Muscle of leg (tissue), 11 donors: ENCODE results near the gene ENTPD1. TPM values are rescaled to one million over a fixed set of nuclear protein-coding genes. Genes with fewer than 3 reads are reported as not detected.
A peak's percentile ranks its signal among the peaks of the same experiment; 100 is the strongest.

Source experiments
- DNase-seq: peaks from one replicate; pipeline ENCODE4 v3.0.0; 2013
- H3K27ac ChIP-seq: one replicate; pipeline ENCODE4 v1.5.1; 2013; ENCODE audit warnings: mild to moderate bottlenecking, low read length, control low read depth
- H3K27me3 ChIP-seq: one replicate; pipeline ENCODE4 v1.6.1; 2013; ENCODE audit warnings: low read length; ENCODE audit not compliant: control insufficient read depth, insufficient read depth
- H3K36me3 ChIP-seq: one replicate; pipeline ENCODE4 v1.6.1; 2013; ENCODE audit warnings: low read length; ENCODE audit not compliant: control insufficient read depth, insufficient read depth
- H3K4me1 ChIP-seq: one replicate; pipeline ENCODE4 v1.6.1; 2013; ENCODE audit warnings: low read length; ENCODE audit not compliant: control insufficient read depth, insufficient read depth
- H3K4me3 ChIP-seq: one replicate; pipeline ENCODE4 v1.5.1; 2013; ENCODE audit warnings: low read length, control low read depth
- H3K9me3 ChIP-seq: replicated peaks from 2 replicates; pipeline ENCODE4 v1.6.1; 2013; ENCODE audit warnings: low read depth, low read length; ENCODE audit not compliant: control insufficient read depth
- WGBS: methylation state at CpG from one replicate; pipeline ENCODE4 v1.1.5; 2013; ENCODE audit warnings: missing lambda C conversion rate; ENCODE audit not compliant: insufficient coverage; 5-methylcytosine and 5-hydroxymethylcytosine counted together
- polyA plus RNA-seq, 8 donors: library from polyadenylated mRNA; unstranded; fragments of 120-200 nt; gene quantifications; one replicate each; pipeline versions ENCODE4 v1.2.1 to v1.2.3, GENCODE V29; 2013; ENCODE audit warnings: inconsistent platforms in 1 of 8, low replicate concordance in 1 of 8; ENCODE audit not compliant: insufficient read length in 8 of 8, insufficient read depth in 1 of 8
- total RNA-seq: library from RNA; stranded (reverse); fragments of 120-200 nt; gene quantifications from one replicate; pipeline ENCODE4 v1.2.4, GENCODE V29; 2013

Gene ENTPD1
- total and polyA plus RNA-seq, 9 donors, result 11.0 to 17.3 (median 14.8) TPM

DNA sequence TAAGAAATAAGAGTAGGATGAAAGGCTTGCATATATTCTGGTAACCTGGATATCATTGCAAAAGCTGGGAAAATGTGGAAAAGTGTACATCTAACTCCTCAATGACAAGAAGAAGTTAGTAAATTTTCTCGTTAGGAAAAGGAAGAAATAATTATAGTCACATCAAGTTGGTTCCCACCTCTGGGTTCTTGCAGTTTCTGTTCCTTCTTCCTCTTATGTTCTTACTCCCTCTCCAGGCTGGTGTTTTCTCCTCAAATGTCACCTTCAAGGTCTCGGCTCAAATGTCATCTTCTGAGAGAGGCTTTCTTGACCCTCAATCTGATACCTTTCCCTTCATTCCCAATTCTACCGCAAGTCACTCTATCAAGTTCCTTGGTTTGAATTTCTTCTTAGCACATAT, 64.4 kb downstream of the ENTPD1 start:
- H3K27ac ChIP-seq, result no peak overlapping the region
- no peaks in the 10 kb centered on the region for H3K27me3 ChIP-seq
- DNase-seq, result peak; percentile 27
- H3K36me3 ChIP-seq, result no peaks in the 10 kb centered on the region
- no peaks in the 10 kb centered on the region for H3K9me3 ChIP-seq
- WGBS, result 71% methylated on average over 1 of the region's 3 CpGs
- H3K4me1 ChIP-seq, result no peaks in the 10 kb centered on the region
- no peak overlapping the region for H3K4me3 ChIP-seq

DNA sequence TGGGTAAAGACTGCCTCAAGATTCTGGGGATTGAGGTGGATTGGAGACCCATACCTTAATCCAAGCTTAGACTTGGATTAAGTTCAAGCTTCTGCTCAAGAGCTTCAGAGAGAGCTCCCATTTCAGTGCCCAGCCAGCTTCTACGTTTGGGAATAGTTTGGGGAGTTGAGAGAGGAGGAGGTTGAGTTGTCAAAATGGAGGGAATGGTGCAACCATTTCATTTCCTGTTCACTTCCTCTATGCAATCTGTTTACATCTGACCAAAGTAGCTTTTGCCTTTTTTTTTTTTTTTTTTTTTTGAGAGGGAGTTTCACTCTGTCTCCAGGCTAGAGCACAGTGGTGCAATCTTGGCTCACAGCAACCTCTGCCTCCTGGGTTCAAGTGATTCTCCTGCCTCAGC, 65.8 kb downstream of the ENTPD1 start:
- no CpG with 5 or more reads among the region's 1 CpG for WGBS
- no peak for DNase-seq
- H3K9me3 ChIP-seq, result no peaks in the 10 kb centered on the region
- no peak overlapping the region for H3K4me3 ChIP-seq
- H3K4me1 ChIP-seq, result no peaks in the 10 kb centered on the region
- no peaks in the 10 kb centered on the region for H3K36me3 ChIP-seq
- no peaks in the 10 kb centered on the region for H3K27me3 ChIP-seq
- no peak overlapping the region for H3K27ac ChIP-seq

DNA sequence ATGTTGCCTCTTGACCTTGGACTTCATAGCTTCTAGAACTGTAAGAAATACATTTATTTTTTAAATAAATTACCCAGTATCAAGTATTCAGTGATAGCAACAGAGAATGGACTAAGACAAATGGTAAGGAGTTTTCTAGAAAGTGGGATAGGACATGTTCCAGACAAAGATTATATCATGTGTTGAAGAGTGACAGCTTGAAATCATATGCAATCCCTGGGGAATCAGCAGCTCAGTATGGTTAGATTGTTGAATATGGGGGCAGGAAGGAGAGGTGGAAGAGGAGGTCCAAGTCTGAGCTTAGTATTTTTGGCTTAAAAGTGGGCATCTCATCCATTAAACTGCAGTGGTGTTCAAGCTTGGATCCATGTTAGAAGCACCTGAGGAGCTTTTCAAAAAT, 74.1 kb downstream of the ENTPD1 start:
- Histone ChIP-seq H3K4me1 (no peaks in the 10 kb centered on the region), H3K27ac (no peak overlapping the region), H3K27me3 (no peaks in the 10 kb centered on the region), H3K4me3 (no peak overlapping the region), H3K9me3 (no peaks in the 10 kb centered on the region), H3K36me3 (no peaks in the 10 kb centered on the region)
- DNase-seq, result no peak

DNA sequence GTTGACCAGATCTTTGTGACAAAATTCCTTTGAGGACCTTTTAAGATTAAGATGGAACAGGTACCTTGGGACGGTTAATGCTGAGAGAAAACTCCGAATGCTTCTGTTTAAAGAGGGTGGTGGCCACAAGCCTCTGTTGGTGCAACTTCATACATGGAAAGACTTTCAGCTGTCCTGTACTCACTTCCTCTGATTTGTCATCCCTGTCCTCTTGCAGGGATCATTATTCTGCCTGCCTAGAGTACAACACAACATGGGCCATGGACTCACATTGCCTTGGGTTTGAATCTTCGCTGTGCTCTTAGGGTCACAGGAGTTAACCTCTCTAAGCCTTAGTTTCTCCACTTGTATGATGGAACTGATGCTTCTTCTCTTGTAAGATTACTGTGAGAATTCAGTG, 75.1 kb downstream of the ENTPD1 start:
- Histone ChIP-seq H3K4me3 (no peak overlapping the region), H3K27me3 (no peaks in the 10 kb centered on the region), H3K36me3 (no peaks in the 10 kb centered on the region), H3K9me3 (no peaks in the 10 kb centered on the region), H3K27ac (no peak overlapping the region), H3K4me1 (no peaks in the 10 kb centered on the region)
- WGBS, result 100% methylated on average over 2 of the region's 3 CpGs
- no peak for DNase-seq

DNA sequence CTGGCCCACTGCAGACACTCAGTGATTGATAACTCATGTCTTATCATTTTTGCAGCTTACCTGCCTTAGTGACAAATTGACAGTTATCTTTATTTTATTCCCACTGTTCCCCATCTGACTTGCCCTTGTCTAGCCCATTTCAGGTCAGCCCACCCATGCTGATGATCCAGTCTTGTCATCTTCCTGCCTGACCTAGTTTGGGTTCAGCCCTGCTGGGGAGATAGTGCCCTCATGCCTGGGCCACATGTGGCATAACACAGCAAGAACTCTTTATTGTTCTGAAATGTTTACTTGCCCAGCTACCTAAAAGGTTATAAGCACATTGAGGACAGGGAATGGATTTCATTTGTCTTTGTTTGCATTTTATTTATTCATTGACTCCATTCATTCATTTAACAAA, 75.6 kb downstream of the ENTPD1 start:
- H3K27ac ChIP-seq, result no peak overlapping the region

DNA sequence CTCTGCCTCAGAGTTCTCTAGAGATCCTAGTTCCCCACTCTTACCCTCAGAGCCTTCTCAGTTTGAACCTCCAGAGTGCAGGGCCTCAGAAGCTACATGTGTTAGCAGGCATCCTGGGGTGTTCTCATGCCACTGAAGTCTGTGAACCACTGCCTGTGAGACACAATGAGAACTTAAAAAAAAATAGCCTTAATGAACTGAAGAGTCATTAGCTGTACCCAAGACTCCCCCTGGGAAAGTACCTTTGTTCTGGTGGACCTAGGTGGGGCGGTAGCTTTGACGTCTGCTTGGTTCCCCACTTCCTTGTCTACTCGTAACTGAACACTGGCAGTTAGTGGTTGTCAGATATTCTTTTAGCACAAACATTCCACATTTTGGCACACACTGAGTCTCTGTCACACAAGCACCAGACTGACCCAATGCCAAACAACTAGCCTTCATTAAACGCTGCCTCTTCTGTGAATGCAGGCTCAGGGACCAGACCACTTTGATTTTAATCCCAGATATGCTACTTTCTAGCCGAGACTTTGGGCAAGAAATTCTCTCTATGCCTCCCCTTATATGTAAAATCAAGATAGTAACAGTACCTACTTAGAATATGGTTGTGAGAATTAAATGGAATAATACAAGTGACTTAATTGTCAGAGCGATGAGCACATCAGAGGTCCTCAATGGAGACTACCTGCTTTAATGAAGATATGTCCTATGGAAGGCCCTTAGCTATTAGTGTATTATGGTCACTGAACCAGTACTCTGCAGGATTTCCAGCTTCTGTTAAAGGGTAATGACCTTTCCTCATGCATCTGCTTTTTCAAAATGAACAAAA, 76.5 kb downstream of the ENTPD1 start:
- H3K27me3 ChIP-seq, result no peaks in the 10 kb centered on the region
- no peaks in the 10 kb centered on the region for H3K4me1 ChIP-seq
- no CpG with 5 or more reads among the region's 6 CpGs for WGBS
- peak overlapping the region; percentile 13 for H3K27ac ChIP-seq
- H3K9me3 ChIP-seq, result no peaks in the 10 kb centered on the region
- DNase-seq, result no peak
- no peaks in the 10 kb centered on the region for H3K36me3 ChIP-seq
- H3K4me3 ChIP-seq, result no peak overlapping the region

More for the DNA sequence above, 75.6 kb downstream of the ENTPD1 start:
- Histone ChIP-seq H3K27me3 (no peaks in the 10 kb centered on the region), H3K4me1 (no peaks in the 10 kb centered on the region), H3K4me3 (no peak overlapping the region), H3K36me3 (no peaks in the 10 kb centered on the region), H3K9me3 (no peaks in the 10 kb centered on the region)
- DNase-seq, result no peak

DNA sequence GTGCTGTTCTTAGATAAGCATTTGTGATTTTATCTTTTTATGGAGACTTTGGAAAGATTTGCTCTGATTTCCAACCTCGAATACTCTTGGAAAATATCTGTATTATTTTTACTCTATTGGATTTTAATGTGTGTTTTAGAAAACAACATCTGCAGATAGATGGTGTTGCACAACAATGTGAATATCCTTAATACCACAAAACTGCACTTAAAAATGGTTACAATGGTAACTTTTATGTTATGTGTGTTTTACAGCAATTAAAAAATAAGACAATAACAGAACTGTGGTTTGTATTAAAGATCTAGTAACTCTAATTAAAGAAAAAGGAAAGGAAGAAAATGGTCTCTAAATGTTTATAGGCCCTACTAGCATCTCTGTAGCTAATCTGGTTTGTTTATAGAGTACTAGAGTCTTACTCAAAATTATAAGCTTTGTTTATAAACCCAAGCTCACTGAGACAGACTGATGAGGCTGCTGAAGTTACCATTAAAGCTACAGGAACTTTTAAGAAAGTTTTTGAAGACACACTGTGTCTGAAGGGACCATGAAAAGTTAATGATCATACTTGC, 77.2 kb downstream of the ENTPD1 start:
- no CpG with 5 or more reads among the region's 1 CpG for WGBS
- H3K9me3 ChIP-seq, result no peaks in the 10 kb centered on the region
- no peaks in the 10 kb centered on the region for H3K27me3 ChIP-seq
- H3K4me1 ChIP-seq, result no peaks in the 10 kb centered on the region
- no peak overlapping the region for H3K27ac ChIP-seq
- DNase-seq, result no peak
- no peaks in the 10 kb centered on the region for H3K36me3 ChIP-seq
- H3K4me3 ChIP-seq, result no peak overlapping the region

DNA sequence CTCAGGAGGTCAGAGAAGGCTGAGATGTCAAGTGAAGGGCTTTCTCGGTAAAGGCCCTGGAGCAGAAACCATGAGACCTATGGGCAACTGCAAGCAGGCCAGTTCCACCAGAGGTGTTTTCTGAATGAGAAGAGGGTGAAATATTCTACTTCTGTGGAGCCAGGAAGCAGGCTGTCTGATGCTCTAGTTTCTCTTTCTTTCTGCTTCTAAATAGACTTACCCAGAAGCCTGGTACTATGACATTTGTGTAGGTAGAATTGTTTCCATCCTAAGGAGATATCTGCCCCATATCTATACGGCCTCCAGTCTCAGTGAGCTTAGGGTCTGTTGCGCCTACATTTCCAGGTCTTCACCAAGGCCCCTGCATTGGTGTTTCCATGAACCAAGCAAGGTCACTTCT, 78.4 kb downstream of the ENTPD1 start:
- Histone ChIP-seq H3K4me3 (no peak overlapping the region), H3K27ac (no peak overlapping the region), H3K36me3 (no peaks in the 10 kb centered on the region), H3K27me3 (no peaks in the 10 kb centered on the region), H3K9me3 (no peaks in the 10 kb centered on the region), H3K4me1 (no peaks in the 10 kb centered on the region)
- 95% methylated on average over 3 of the region's 3 CpGs for WGBS
- DNase-seq, result no peak

DNA sequence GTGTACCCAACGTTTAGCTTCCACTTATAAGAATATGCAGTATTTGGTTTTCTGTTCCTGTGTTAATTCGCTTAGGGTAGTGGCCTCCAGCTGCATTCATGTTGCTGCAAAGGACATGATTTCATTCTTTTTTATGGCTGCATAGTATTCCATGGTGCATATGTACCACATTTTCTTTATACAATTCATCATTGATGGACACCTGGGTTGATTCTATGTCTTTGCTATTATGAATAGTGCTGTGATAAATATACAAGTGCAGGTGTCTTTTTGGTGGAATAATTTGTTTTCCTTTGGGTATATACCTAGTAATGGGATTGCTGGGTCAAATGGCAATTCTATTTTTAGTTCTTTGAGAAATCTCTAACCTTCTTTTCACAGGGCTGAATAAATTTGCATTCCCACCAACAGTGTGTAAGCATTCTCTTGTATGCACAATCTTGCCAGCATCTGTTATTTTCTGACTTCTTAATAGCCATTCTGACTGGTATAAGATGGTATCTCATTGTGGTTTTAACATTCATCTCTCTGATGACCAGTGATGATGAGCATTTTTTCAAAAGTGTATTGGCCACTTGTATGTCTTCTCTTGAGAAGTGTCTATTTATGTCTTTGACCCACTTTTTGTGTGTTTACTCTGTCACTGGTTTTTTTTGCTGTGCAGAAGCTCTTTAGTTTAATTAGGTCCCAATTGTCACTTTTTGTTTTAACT, 79.3 kb downstream of the ENTPD1 start:
- no CpG with 5 or more reads among the region's 2 CpGs for WGBS
- H3K27ac ChIP-seq, result no peak overlapping the region
- no peak for DNase-seq
- H3K27me3 ChIP-seq, result no peaks in the 10 kb centered on the region
- H3K9me3 ChIP-seq, result no peaks in the 10 kb centered on the region
- no peaks in the 10 kb centered on the region for H3K36me3 ChIP-seq
- no peaks in the 10 kb centered on the region for H3K4me1 ChIP-seq
- no peak overlapping the region for H3K4me3 ChIP-seq

DNA sequence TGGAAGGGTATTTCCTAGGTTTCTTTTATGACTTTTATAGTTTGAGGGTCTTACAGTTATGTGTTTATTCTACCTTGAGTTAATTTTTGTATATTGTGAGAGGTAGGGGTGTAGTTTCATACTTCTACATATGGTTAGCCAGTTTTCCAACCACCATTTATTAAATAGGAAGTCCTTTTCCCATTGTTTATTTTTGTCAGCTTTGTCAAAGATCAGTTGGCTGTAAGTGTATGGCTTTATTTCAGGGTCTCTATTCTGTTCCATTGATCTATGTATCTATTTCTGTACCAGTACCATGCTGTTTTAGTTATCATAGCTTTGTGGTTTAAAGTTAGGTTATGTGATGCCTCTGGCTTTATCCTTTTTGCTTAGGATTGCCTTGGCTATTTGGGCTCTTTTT, 79.9 kb downstream of the ENTPD1 start:
- H3K4me1 ChIP-seq, result no peaks in the 10 kb centered on the region
- no peaks in the 10 kb centered on the region for H3K27me3 ChIP-seq
- H3K4me3 ChIP-seq, result no peak overlapping the region
- DNase-seq, result no peak
- H3K36me3 ChIP-seq, result no peaks in the 10 kb centered on the region
- H3K9me3 ChIP-seq, result no peaks in the 10 kb centered on the region
- H3K27ac ChIP-seq, result no peak overlapping the region
